Lung (tissue), 12 donors: ENCODE measurements around the gene EML5. TPM values are rescaled to one million over a fixed set of nuclear protein-coding genes. Genes with fewer than 3 reads are reported as not detected.

Experiments used
- ATAC-seq: fragments of 200-7000 bp; cut with Tn5 transposase; one replicate; pipeline ENCODE4 v1.9.1; 2020; ENCODE audit warnings: moderate number of reproducible peaks; ENCODE audit not compliant: insufficient read depth, low FRiP score
- DNase-seq, 3 donors: peaks; one replicate each; pipeline ENCODE4 v3.0.0-alpha.2; 2013 to 2017
- H3K27ac ChIP-seq, 2 donors: one replicate each; pipeline ENCODE4 v1.5.1; 2013; ENCODE audit warnings: mild to moderate bottlenecking in 2 of 2, moderate library complexity in 2 of 2, control low read depth in 1 of 2, inconsistent platforms in 1 of 2, low read depth in 1 of 2, low read length in 1 of 2
- H3K27me3 ChIP-seq, 3 donors: one replicate each; pipeline ENCODE4 v1.5.1; 2013; ENCODE audit warnings: low read length in 2 of 3; ENCODE audit not compliant: control insufficient read depth in 3 of 3, insufficient read depth in 3 of 3
- H3K36me3 ChIP-seq, 4 donors: one replicate each; pipeline ENCODE4 v1.5.1; 2013; ENCODE audit warnings: low read length in 4 of 4, mild to moderate bottlenecking in 1 of 4, moderate library complexity in 1 of 4; ENCODE audit not compliant: control insufficient read depth in 4 of 4, insufficient read depth in 4 of 4
- H3K4me1 ChIP-seq, 5 donors: one replicate each; pipeline ENCODE4 v1.5.1; 2013; ENCODE audit warnings: low read length in 5 of 5, mild to moderate bottlenecking in 2 of 5, moderate library complexity in 1 of 5; ENCODE audit not compliant: control insufficient read depth in 5 of 5, insufficient read depth in 5 of 5
- H3K4me3 ChIP-seq: one replicate; pipeline ENCODE4 v1.5.1; 2013; ENCODE audit warnings: mild to moderate bottlenecking, control low read depth, moderate library complexity
- H3K9ac ChIP-seq, 2 donors: one replicate each; pipeline ENCODE4 v1.5.1; 2013; ENCODE audit warnings: low read length in 2 of 2, control low read depth in 1 of 2; ENCODE audit not compliant: insufficient read depth in 1 of 2
- H3K9me3 ChIP-seq, 4 donors: one replicate each; pipeline ENCODE4 v1.5.1; 2013; ENCODE audit warnings: low read length in 3 of 4, mild to moderate bottlenecking in 1 of 4, moderate library complexity in 1 of 4; ENCODE audit not compliant: control insufficient read depth in 4 of 4, insufficient read depth in 3 of 4
- WGBS, 2 donors: extraction: QIAGEN DNeasy Blood & Tissue Kit; methylation state at CpG; one replicate each; pipeline ENCODE4 v1.1.7; 2013; 5-methylcytosine and 5-hydroxymethylcytosine counted together
- polyA plus RNA-seq, 2 donors: library from polyadenylated mRNA; stranded (reverse); fragments of 200-250 nt; gene quantifications; one replicate each; pipeline ENCODE4 v1.2.1, GENCODE V29; 2013
- total RNA-seq, 2 donors: library from RNA; depleted of rRNA in 1 of 2; stranded (reverse); fragments of >200 nt in 1 of 2; gene quantifications; one replicate each; pipeline ENCODE4 v1.2.1, GENCODE V29; 2014 to 2021
- TF ChIP-seq, protein P1 (sequence below): IDR thresholded peaks from 2 replicates; pipeline ENCODE4 v1.5.1; 2012; ENCODE audit warnings: mild to moderate bottlenecking; ENCODE audit errors: control extremely low read depth, extremely low read depth
- donor health status: control.
- donor health status: control.
- donor health status: Bipolar disorder and iron deficiency.
- donor health status: healthy.
- donor health status: DM: yes; HTN: yes; CAD: no.

The EML5 gene
- total and polyA plus RNA-seq, 4 donors = 0.31 to 10.2 (median 1.2) TPM

DNA sequence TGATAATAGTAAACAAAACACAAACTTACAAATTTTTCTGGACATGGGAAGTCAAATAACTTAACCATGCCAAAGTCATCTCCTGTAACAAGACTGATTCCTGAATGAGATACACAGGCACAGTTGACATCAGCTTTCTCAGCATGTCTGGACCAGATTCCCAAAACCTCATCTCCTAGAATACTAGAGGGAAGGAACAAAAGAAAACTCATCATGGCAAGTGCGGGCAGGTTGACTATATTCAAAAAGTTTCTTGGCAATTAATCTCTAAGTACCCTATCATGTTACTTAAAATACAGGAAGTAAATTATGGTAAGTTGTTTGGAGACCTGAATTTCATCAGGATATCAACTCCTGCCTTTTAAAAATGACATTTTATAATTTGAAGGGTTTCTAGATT is 176.1 kb downstream of the EML5 start:
- H3K27ac ChIP-seq = no peak overlapping the region
- H3K36me3 ChIP-seq = peaks cover 4 to 16% (median 11%) of the 10 kb centered on the region in 4 donors
- no peak overlapping the region for H3K9ac ChIP-seq
- no peak for DNase-seq
- TF ChIP-seq, protein P1, sequence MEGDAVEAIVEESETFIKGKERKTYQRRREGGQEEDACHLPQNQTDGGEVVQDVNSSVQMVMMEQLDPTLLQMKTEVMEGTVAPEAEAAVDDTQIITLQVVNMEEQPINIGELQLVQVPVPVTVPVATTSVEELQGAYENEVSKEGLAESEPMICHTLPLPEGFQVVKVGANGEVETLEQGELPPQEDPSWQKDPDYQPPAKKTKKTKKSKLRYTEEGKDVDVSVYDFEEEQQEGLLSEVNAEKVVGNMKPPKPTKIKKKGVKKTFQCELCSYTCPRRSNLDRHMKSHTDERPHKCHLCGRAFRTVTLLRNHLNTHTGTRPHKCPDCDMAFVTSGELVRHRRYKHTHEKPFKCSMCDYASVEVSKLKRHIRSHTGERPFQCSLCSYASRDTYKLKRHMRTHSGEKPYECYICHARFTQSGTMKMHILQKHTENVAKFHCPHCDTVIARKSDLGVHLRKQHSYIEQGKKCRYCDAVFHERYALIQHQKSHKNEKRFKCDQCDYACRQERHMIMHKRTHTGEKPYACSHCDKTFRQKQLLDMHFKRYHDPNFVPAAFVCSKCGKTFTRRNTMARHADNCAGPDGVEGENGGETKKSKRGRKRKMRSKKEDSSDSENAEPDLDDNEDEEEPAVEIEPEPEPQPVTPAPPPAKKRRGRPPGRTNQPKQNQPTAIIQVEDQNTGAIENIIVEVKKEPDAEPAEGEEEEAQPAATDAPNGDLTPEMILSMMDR = no peak
- no peaks in the 10 kb centered on the region for H3K27me3 ChIP-seq
- no peaks in the 10 kb centered on the region for H3K9me3 ChIP-seq
- H3K4me1 ChIP-seq = peaks cover 0 to 3% (median 1%) of the 10 kb centered on the region in 5 donors
- WGBS, 2 donors = 84 to 96% methylated on average over 1 of the region's 1 CpG
- H3K4me3 ChIP-seq = no peak overlapping the region
- no peak for ATAC-seq

DNA sequence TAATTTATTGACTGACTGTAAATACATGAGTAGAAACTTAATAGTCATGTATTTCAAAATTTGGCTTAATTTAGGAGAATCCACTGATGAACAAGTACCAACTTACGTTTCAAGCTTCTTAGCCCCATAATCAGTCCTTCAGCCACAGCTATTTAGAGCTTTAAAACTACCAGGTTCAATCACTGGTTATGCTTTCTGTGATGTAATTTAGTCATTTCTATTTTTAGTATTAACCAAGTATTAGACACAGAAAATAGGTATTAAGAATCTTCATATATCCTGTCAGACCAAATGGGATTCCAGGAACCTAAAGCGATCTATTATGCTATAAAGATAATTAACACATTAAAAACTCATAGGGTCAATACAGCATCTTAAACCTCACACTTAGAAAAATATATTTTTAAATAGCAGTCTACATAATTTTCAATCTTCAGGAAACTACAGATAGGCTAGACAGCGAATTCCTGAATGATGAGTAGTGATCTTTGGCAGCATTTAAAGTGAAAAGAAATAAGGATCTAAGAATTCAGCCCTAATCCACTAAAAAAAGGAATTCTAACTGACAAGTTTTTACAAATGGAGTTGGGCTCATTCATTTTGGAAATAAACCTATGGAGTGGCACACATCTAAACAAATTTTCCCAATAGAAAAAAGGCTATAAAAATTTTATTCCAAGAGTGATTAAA is 178.4 kb downstream of the EML5 start:
- DNase-seq (no peak), ATAC-seq (no peak)
- H3K9me3 ChIP-seq = no peaks in the 10 kb centered on the region
- TF ChIP-seq, protein P1 = no peak
- no peak overlapping the region for H3K9ac ChIP-seq
- H3K4me3 ChIP-seq = no peak overlapping the region
- H3K27me3 ChIP-seq = no peaks in the 10 kb centered on the region
- no peak overlapping the region for H3K27ac ChIP-seq
- 86 to 92% methylated on average over 3 of the region's 3 CpGs for WGBS, 2 donors
- peaks cover 0 to 3% (median 0%) of the 10 kb centered on the region in 5 donors for H3K4me1 ChIP-seq
- peaks cover 7 to 33% (median 28%) of the 10 kb centered on the region in 4 donors for H3K36me3 ChIP-seq

DNA sequence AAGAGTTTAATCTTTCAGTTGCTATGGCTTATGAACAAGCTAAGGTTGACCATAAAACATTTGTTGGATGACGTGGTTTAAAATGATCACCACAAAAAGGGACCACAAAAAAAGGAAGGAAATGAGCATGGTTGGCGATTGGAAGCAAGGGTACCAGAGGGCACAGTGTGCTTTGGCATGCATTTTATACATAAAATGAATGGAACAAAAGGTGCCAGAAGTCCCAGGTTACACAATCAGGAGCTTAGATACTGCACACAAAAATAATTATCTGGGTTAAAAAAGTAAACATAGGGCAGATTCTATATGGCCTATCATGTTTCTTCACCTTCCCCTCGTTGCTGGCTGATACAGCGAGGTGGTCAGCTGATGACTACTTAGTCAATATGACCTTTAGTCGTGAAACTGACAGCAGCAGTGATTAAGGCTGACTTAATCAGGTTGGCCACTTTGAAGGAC is 179.2 kb downstream of the EML5 start:
- no peak for ATAC-seq
- H3K36me3 ChIP-seq = peaks cover 7 to 40% (median 28%) of the 10 kb centered on the region in 4 donors
- no peak overlapping the region for H3K9ac ChIP-seq
- DNase-seq = no peak
- TF ChIP-seq, protein P1 = no peak
- peaks cover 0 to 3% (median 0%) of the 10 kb centered on the region in 5 donors for H3K4me1 ChIP-seq
- no peak overlapping the region for H3K27ac ChIP-seq
- H3K27me3 ChIP-seq = no peaks in the 10 kb centered on the region
- H3K9me3 ChIP-seq = no peaks in the 10 kb centered on the region
- no peak overlapping the region for H3K4me3 ChIP-seq
- WGBS, 2 donors = 48 to 62% methylated on average over 5 of the region's 5 CpGs
